HG02981 (cell line): ENCODE data around the gene GNG3.

ENCODE experiments used
- ATAC-seq: cut with Tn5 transposase; IDR thresholded peaks from one replicate; pipeline ENCODE4 v1.9.1; 2021; ENCODE audit warnings: mild to moderate bottlenecking, moderate library complexity; ENCODE audit not compliant: unreplicated experiment

Gene GNG3

GRCh38 chr11:62755086-62755615 lies 47.7 kb downstream of the GNG3 start:
- no peak for ATAC-seq

GRCh38 chr11:62757846-62758788 lies 50.6 kb downstream of the GNG3 start:
- no peak for ATAC-seq
